ENCODE measurements around the gene KHDRBS1. TPM values are rescaled to one million over a fixed set of nuclear protein-coding genes. Genes with fewer than 3 reads are reported as not detected.

The KHDRBS1 gene
- 70.9 and 77.5 TPM in 2 replicates for total RNA-seq (2014; rRNA removed; shearing (Covaris generic); ENCODE audit: low replicate concordance)

- Histone ChIP-seq H2AFZ (ENCODE audit: low read length) (peak within 1 kb of the TSS; percentile 70; the same call in 1 of the 2 replicates), H3K9me3 (ENCODE audit: low read length) (no peaks in the 10 kb centered on the region), H3K27me3 (ENCODE audit: low read length) (no peaks in the 10 kb centered on the region), H3K4me1 (ENCODE audit: low read length) (peaks cover 23% of the 10 kb centered on the region), H3K9me2 (replicated peaks; ENCODE audit: insufficient read depth, low read length) (no peaks in the 10 kb centered on the region), H3K4me3 (ENCODE audit: low read length) (peak within 1 kb of the TSS; percentile 95), H3K27ac (ENCODE audit: low read length) (peak within 1 kb of the TSS; percentile 78), H3K36me3 (ENCODE audit: insufficient read depth, low read length) (peaks cover 9% of the 10 kb centered on the region; the same call in 1 of the 2 replicates), H3K4me2 (ENCODE audit: low read depth, low read length, poor library complexity, severe bottlenecking) (peak within 1 kb of the TSS; percentile 96), H3K9ac (ENCODE audit: low read length) (peak within 1 kb of the TSS; percentile 97), H4K20me1 (ENCODE audit: insufficient read depth, low read depth, low read length) (peaks cover 26% of the 10 kb centered on the region), H3K79me2 (ENCODE audit: low read length) (peaks cover 49% of the 10 kb centered on the region)
- peak; percentile 99 for DNase-seq
Observed at GRCh38 chr1:32013386-32014198, at the start of gene KHDRBS1. KHDRBS1 (plus strand) TSS chr1:32013868; CDS start chr1:32013996, 128 bp downstream.

- H3K9me2 ChIP-seq (replicated peaks; ENCODE audit: insufficient read depth, low read length), result no peaks in the 10 kb centered on the region
- H3K4me3 ChIP-seq (ENCODE audit: low read length), result no peak overlapping the region
- no peaks in the 10 kb centered on the region for H3K36me3 ChIP-seq (ENCODE audit: insufficient read depth, low read length)
- H4K20me1 ChIP-seq (ENCODE audit: insufficient read depth, low read depth, low read length), result no peaks in the 10 kb centered on the region
- no peak for DNase-seq
- H3K4me1 ChIP-seq (ENCODE audit: low read length), result no peaks in the 10 kb centered on the region
- no peaks in the 10 kb centered on the region for H3K79me2 ChIP-seq (ENCODE audit: low read length)
- no peaks in the 10 kb centered on the region for H3K9me3 ChIP-seq (ENCODE audit: low read length)
- no peak overlapping the region for H3K9ac ChIP-seq (ENCODE audit: low read length)
- H3K4me2 ChIP-seq (ENCODE audit: low read depth, low read length, poor library complexity, severe bottlenecking), result no peak overlapping the region
- no peaks in the 10 kb centered on the region for H3K27me3 ChIP-seq (ENCODE audit: low read length)
- no peak overlapping the region for H3K27ac ChIP-seq (ENCODE audit: low read length)
- no peak overlapping the region for H2AFZ ChIP-seq (ENCODE audit: low read length)
Observed at GRCh38 chr1:31970873-31971272, 42.8 kb upstream of the KHDRBS1 start.

- H3K27me3 ChIP-seq (ENCODE audit: low read length), result no peaks in the 10 kb centered on the region
- no peaks in the 10 kb centered on the region for H4K20me1 ChIP-seq (ENCODE audit: insufficient read depth, low read depth, low read length)
- H3K27ac ChIP-seq (ENCODE audit: low read length), result no peak overlapping the region
- no peak overlapping the region for H3K4me3 ChIP-seq (ENCODE audit: low read length)
- no peaks in the 10 kb centered on the region for H3K9me2 ChIP-seq (replicated peaks; ENCODE audit: insufficient read depth, low read length)
- H3K79me2 ChIP-seq (ENCODE audit: low read length), result no peaks in the 10 kb centered on the region
- no peaks in the 10 kb centered on the region for H3K9me3 ChIP-seq (ENCODE audit: low read length)
- 0 out of 2 replicates have a peak, but pooled peaks cover 3% of the 10 kb centered on the region for H3K4me1 ChIP-seq (ENCODE audit: low read length)
- H3K9ac ChIP-seq (ENCODE audit: low read length), result no peak overlapping the region
- H3K4me2 ChIP-seq (ENCODE audit: low read depth, low read length, poor library complexity, severe bottlenecking), result no peak overlapping the region
- no peak for DNase-seq
- H2AFZ ChIP-seq (ENCODE audit: low read length), result no peak overlapping the region
- H3K36me3 ChIP-seq (ENCODE audit: insufficient read depth, low read length), result no peaks in the 10 kb centered on the region
Observed at GRCh38 chr1:31976401-31976800, 37.3 kb upstream of the KHDRBS1 start.

- H3K27me3 ChIP-seq (ENCODE audit: low read length), result no peaks in the 10 kb centered on the region
- no peaks in the 10 kb centered on the region for H3K79me2 ChIP-seq (ENCODE audit: low read length)
- no peak overlapping the region for H2AFZ ChIP-seq (ENCODE audit: low read length)
- no peak overlapping the region for H3K4me3 ChIP-seq (ENCODE audit: low read length)
- peak; percentile 58 for DNase-seq
- no peak overlapping the region for H3K9ac ChIP-seq (ENCODE audit: low read length)
- no peaks in the 10 kb centered on the region for H3K36me3 ChIP-seq (ENCODE audit: insufficient read depth, low read length)
- H3K9me2 ChIP-seq (replicated peaks; ENCODE audit: insufficient read depth, low read length), result no peaks in the 10 kb centered on the region
- H3K27ac ChIP-seq (ENCODE audit: low read length), result no peak overlapping the region
- H4K20me1 ChIP-seq (ENCODE audit: insufficient read depth, low read depth, low read length), result no peaks in the 10 kb centered on the region
- H3K9me3 ChIP-seq (ENCODE audit: low read length), result no peaks in the 10 kb centered on the region
- H3K4me2 ChIP-seq (ENCODE audit: low read depth, low read length, poor library complexity, severe bottlenecking), result no peak overlapping the region
- H3K4me1 ChIP-seq (ENCODE audit: low read length), result 0 out of 2 replicates have a peak, but pooled peaks cover 3% of the 10 kb centered on the region
Observed at GRCh38 chr1:31977385-31978131, 36.1 kb upstream of the KHDRBS1 start.

- H3K9ac ChIP-seq (ENCODE audit: low read length), result no peak overlapping the region
- no peaks in the 10 kb centered on the region for H3K36me3 ChIP-seq (ENCODE audit: insufficient read depth, low read length)
- H3K27me3 ChIP-seq (ENCODE audit: low read length), result no peaks in the 10 kb centered on the region
- no peaks in the 10 kb centered on the region for H3K9me2 ChIP-seq (replicated peaks; ENCODE audit: insufficient read depth, low read length)
- DNase-seq, result no peak
- no peaks in the 10 kb centered on the region for H4K20me1 ChIP-seq (ENCODE audit: insufficient read depth, low read depth, low read length)
- H3K9me3 ChIP-seq (ENCODE audit: low read length), result no peaks in the 10 kb centered on the region
- no peaks in the 10 kb centered on the region for H3K79me2 ChIP-seq (ENCODE audit: low read length)
- H3K4me1 ChIP-seq (ENCODE audit: low read length), result 0 out of 2 replicates have a peak, but pooled peaks cover 3% of the 10 kb centered on the region
- no peak overlapping the region for H2AFZ ChIP-seq (ENCODE audit: low read length)
- no peak overlapping the region for H3K4me3 ChIP-seq (ENCODE audit: low read length)
- H3K27ac ChIP-seq (ENCODE audit: low read length), result no peak overlapping the region
- no peak overlapping the region for H3K4me2 ChIP-seq (ENCODE audit: low read depth, low read length, poor library complexity, severe bottlenecking)
Observed at GRCh38 chr1:31978843-31979400, 34.7 kb upstream of the KHDRBS1 start.

GRCh38 chr1:31980835-31981455, 32.7 kb upstream of the KHDRBS1 start:
- Histone ChIP-seq H3K27ac (ENCODE audit: low read length) (no peak overlapping the region), H3K4me1 (ENCODE audit: low read length) (peaks cover 10% of the 10 kb centered on the region), H3K4me3 (ENCODE audit: low read length) (no peak overlapping the region), H3K9me2 (replicated peaks; ENCODE audit: insufficient read depth, low read length) (no peaks in the 10 kb centered on the region), H4K20me1 (ENCODE audit: insufficient read depth, low read depth, low read length) (no peaks in the 10 kb centered on the region), H3K4me2 (ENCODE audit: low read depth, low read length, poor library complexity, severe bottlenecking) (no peak overlapping the region), H3K9ac (ENCODE audit: low read length) (no peak overlapping the region), H2AFZ (ENCODE audit: low read length) (no peak overlapping the region), H3K36me3 (ENCODE audit: insufficient read depth, low read length) (no peaks in the 10 kb centered on the region), H3K79me2 (ENCODE audit: low read length) (no peaks in the 10 kb centered on the region), H3K27me3 (ENCODE audit: low read length) (no peaks in the 10 kb centered on the region), H3K9me3 (ENCODE audit: low read length) (no peaks in the 10 kb centered on the region)
- no peak for DNase-seq

- Histone ChIP-seq H3K9ac (ENCODE audit: low read length) (no peak overlapping the region), H3K4me2 (ENCODE audit: low read depth, low read length, poor library complexity, severe bottlenecking) (no peak overlapping the region), H2AFZ (ENCODE audit: low read length) (no peak overlapping the region), H3K9me3 (ENCODE audit: low read length) (no peaks in the 10 kb centered on the region), H3K4me3 (ENCODE audit: low read length) (no peak overlapping the region), H3K4me1 (ENCODE audit: low read length) (peaks cover 10% of the 10 kb centered on the region), H4K20me1 (ENCODE audit: insufficient read depth, low read depth, low read length) (no peaks in the 10 kb centered on the region), H3K27ac (ENCODE audit: low read length) (no peak overlapping the region), H3K79me2 (ENCODE audit: low read length) (no peaks in the 10 kb centered on the region), H3K9me2 (replicated peaks; ENCODE audit: insufficient read depth, low read length) (no peaks in the 10 kb centered on the region), H3K36me3 (ENCODE audit: insufficient read depth, low read length) (no peaks in the 10 kb centered on the region), H3K27me3 (ENCODE audit: low read length) (no peaks in the 10 kb centered on the region)
- DNase-seq, result no peak
Observed at GRCh38 chr1:31981456-31981839, 32.2 kb upstream of the KHDRBS1 start.
